ENCODE measurements around the gene EIF2D.
"Not testable (repeated sequence)": the region's sequence is repeated elsewhere in the genome, so short reads cannot be mapped to it uniquely, and the experiment has no call there.

The EIF2D gene

DNA sequence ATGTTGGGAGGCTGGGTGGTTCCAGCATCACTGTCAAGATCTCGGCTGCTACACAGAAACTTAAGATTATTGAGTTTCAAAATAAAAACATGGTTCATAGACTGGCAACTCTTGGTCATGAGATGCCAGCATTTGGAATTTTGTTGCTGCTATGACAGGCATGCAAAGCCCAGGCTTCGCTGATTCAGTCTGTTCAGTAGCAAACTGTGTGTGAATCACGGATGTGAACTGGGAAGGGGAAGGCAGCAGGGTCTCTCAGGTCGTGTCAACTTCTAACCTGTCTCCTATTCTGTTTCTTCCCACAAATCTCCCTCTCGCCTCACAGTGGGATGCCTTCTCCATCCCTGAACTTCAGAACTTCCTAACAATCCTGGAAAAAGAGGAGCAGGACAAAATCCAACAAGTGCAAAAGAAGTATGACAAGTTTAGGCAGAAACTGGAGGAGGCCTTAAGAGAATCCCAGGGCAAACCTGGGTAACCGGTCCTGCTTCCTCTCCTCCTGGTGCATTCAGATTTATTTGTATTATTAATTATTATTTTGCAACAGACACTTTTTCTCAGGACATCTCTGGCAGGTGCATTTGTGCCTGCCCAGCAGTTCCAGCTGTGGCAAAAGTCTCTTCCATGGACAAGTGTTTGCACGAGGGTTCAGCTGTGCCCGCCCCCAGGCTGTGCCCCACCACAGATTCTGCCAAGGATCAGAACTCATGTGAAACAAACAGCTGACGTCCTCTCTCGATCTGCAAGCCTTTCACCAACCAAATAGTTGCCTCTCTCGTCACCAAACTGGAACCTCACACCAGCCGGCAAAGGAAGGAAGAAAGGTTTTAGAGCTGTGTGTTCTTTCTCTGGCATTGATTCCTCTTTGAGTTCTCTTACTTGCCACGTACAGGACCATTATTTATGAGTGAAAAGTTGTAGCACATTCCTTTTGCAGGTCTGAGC lies 25.5 kb downstream of the EIF2D start:
- no peak for DNase-seq (ENCODE audit: low read depth)

DNA sequence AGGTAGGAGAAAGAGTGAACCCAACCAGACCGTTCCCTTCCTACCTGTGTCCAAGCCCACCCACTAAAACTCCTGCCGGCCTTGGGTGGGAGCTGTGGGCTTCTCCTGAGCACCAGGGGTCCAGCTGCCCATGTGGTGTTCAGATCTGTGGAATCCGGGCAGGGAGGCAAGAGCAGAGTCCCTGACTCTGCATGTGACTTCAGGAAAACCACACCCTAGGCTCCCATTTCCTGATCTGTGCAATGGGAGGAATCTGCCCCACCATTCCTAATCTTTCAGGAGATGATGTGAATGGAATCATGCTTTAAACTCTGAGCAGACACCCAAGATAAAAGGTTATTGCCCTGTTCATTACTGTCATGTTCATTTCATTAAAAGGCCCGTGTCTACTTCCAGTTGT lies 27.6 kb downstream of the EIF2D start:
- DNase-seq (ENCODE audit: low read depth): no peak

DNA sequence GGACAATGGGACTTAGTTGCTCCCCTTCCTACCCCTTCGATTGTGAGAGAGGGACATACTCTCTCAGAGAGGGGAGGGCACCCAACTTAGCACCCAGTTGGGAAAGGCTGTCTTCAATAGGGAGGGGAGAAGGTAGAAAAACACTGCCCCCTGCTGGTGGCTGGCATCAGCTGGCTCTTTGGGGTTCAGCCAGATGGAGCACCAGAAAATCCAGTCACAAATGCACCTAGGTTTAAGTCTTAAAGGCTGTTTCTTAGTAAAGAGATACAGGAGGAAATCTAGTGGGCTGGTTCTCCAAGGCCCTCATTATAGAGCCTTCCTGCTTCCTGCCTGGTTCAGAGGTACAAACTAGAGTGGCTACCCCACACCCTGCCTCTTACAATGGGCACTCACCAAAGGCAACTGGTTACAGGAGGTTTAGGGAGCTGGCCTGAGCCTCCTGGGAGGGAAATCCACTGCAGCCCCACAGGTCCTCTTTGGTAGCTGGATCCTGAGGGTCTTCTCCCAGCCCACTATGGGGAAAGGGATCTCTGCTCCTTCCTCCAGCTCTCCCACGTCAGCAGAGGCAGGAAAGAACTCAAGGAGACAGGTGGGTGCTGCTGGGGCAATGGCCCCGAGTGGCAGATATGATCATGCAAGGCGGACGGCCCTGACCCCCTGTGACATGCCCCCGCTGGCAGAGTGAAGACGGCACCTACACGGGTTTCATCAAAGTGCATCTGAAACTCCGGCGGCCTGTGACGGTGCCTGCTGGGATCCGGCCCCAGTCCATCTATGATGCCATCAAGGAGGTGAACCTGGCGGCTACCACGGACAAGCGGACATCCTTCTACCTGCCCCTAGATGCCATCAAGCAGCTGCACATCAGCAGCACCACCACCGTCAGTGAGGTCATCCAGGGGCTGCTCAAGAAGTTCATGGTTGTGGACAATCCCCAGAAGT lies 28.3 kb downstream of the EIF2D start:
- no peak for DNase-seq (ENCODE audit: low read depth)

DNA sequence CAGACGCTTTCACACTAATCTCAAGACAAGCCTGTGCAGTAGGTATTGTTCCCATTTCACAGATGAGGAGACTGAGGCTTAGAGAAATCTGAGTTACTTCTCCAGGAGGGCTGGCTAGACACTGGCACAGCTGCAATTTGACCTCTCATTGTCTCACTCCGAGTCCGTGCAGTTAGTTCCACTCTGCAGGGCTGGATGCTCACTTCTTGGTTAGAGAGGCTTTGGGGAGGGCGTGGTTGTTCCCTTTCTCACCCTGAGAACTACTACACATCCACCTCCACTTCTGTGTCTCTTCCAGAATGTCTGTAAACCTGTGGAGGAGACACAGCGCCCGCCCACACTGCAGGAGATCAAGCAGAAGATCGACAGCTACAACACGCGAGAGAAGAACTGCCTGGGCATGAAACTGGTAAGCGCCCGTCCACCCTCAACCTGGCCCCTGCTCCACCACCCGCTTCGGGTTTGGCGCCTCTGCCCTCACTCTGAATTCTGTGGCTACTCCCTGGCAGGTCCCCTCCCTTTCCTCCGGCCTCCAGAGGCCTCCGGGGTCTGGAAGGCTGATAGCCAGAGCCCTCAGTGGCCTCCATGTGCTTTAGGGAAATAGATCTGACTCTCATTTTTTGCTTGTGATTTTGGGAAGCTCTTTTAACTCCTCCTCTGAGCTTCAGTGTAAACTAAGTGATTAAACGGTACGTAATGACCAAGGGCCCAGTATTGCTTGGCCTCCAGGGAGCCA lies 29.1 kb downstream of the EIF2D start:
- DNase-seq (ENCODE audit: low read depth): no peak

DNA sequence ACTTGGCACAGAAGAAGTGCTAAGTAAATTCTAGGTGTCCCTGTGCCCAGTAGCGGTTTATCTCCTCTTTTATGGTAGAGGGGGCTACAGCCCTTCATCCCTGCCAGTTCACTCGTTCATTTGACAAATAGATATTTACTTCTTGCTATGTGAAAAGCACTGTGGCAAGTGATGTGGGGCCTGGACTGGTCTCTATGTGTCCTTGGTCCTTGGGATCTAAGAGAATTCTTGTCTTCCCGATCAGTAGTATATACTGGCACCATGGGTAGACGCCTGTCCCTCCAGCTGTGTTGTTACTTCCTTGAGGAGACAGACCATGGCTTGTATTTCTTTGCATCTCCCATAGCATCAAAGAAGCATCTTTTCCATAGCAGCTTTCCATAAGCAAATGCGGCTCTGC lies 29.7 kb downstream of the EIF2D start:
- no peak for DNase-seq (ENCODE audit: low read depth)

DNA sequence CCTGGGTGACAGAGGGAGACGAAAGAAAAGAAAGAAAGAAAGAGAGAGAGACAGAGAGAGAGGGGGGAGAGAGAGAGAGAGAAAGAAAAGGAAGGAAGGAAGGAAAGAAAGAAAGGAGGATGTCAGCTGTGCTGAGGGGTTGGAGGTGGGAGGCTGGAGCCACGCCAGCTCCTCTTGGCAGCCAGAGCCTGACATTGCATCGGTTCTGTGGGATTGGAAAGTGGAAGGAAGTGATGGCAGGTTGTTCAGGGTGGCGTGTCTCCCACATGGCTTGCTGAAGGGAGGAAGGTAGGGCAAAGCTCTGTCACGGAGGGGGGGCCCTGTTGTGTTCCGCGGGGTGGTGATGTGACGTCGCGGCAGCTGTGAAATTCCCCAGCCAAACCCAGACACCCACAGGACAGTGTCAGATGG lies 30.7 kb downstream of the EIF2D start:
- no peak for DNase-seq (ENCODE audit: low read depth)

DNA sequence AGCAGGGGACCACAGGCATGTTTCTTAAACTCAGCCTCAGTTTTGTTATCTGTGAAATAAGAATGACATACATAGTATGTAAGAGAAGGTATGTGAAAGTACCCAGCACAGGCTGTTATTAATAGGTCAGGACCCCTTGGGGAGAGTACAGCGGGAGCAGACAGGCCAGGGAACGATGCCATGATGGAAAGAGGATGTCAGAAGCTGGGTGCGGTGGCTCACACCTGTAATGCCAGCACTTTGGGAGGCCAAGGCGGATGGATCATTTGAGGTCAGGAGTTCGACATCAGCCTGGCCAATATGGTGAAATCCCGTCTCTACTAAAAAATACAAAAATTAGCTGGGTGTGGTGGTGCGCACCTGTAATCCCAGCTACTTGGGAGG lies 31.2 kb downstream of the EIF2D start:
- not testable (repeated sequence) for DNase-seq (ENCODE audit: low read depth)

DNA sequence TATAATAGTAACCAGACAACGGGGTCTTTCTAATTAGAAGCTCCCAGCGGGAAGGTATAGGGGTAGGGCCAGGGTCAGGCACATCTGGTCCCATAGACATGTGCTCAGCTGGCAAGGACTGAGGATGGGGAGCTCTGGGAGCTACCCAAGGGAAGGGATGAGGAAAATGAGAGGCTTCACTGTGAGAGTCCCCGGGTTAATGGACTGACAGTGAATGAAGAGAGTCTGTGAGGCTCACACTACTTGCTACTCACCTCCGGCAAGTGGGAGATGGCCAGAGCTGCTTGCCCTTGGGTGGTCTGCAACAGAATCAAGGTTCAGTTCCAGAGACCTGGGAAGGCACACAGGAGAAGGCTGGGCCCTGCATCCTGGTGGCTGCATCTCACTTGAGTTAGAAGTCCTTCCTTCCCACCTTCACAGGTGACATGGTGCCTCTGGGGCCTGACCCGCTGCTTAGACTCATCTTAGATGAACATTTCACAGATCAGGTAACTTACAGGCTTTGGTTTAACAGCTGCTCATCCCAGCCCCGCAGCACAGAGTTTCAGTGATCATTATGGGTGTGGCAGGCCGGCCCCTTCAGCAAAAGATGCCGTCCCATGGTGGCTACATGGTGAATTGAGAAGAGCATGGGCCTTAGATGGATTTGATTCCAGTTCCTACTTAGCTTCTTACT lies 31.7 kb downstream of the EIF2D start:
- DNase-seq (ENCODE audit: low read depth): no peak

DNA sequence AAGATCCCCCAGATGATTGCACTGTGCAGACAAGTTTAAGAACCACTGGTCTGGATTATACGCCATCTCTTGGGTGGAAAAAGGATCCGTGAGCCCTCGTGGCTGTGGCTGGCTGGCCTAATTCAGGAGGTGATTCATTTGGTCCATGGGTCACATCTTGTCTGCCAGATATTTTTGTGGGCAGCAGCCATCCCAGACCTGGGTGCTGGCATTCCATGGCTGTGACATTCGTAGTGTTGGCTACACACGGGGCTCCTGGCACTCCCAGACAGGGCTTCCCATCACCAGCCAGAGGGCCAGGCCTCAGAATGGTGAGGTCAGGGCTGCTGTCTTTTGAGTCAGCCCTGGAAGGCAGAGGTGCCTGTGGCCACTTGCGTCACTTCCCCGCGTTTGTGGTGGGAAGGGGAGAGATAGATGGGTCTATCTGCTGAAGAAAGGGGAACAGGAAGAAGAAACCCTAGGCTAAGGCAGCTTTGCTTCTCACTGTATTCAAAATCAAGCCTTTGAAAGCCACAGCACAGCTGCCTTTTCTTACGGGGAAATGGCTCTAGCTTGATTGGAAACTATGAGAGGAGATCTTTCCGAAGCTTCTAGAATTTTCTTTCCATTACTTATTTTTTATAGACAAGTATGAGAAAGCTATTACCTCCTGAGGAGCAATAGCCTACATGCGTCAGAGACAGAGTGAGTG lies 32.4 kb downstream of the EIF2D start:
- peak; percentile 53 for DNase-seq (ENCODE audit: low read depth)

DNA sequence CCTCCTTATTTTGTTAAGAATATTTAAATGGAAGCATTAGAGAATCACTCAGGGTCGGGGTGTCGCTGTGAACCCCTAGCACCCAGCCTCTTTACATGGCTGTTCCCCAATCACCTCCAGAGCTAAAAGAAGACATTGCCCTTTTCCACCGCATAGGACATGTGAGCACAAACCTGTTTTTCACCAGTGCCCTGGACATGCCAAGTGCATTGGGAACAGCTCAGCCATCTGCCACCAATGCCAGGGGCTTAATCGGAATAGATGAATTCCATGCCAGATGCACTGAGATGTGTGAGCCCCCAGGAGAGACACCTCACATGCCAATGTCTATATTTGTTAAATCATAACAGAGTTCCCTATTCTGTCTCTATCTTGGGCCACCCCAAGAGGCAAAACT lies 33.3 kb downstream of the EIF2D start:
- DNase-seq (ENCODE audit: low read depth): no peak

DNA sequence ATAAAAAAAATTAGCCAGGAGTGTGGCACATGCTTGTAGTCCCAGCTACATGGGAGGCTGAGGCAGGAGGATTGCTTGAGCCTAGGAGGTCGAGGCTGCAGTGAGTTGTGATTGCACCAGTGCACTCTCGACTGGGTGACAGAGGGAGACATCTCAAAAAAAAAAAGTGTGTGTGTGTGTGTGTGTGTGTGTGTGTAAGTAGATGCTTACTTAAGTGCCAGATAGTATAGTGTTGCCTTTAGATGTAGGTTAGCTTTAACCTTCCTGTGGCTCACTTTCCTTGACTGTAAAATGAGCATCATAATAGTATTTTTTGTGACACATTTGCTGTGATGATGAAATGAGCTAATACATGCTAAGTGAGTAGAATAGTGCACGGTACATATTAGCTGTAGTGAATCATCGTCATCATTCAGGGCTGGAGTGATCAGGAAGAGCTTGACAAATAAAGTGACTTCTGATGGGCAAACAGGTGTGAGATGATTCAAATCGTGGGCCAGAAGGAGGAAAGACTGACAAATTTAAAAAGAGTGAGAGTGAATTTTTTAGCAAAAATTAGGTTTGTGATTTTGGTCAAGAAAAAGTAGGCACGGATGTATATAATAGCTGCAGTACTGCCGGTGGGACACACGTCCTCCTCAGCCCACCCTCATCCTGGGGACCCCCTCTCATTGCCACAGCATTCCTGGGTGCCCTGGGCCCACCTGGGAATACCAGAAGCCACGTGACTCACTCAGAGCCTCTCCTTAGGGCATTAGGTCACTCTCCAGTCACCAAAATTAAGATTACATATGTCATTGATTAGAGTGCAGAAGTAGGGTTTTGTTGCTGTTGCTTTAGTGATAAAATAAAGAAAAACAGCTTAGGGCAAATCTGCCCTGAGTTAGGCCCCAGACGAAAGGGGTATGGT lies 33.9 kb downstream of the EIF2D start:
- DNase-seq (ENCODE audit: low read depth): no peak

DNA sequence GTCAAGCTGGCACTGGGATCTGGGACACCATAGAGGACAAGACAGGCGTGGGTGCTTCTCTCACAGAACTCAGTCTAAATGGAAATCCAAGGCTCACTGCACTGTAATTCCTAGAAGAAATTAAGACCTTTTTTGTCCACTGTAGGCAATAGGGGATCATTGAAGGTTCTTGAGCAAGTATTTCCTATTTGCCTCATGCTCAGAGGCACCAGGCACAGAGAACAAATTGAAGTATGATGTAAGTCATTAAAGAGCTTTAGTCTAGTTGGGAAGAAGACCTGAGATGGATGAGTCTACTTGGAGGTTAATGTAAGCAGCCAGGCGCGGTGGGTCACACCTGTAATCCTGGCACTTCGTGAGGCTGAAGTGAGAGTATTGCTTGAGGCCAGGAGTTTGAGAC lies 34.6 kb downstream of the EIF2D start:
- no peak for DNase-seq (ENCODE audit: low read depth)

DNA sequence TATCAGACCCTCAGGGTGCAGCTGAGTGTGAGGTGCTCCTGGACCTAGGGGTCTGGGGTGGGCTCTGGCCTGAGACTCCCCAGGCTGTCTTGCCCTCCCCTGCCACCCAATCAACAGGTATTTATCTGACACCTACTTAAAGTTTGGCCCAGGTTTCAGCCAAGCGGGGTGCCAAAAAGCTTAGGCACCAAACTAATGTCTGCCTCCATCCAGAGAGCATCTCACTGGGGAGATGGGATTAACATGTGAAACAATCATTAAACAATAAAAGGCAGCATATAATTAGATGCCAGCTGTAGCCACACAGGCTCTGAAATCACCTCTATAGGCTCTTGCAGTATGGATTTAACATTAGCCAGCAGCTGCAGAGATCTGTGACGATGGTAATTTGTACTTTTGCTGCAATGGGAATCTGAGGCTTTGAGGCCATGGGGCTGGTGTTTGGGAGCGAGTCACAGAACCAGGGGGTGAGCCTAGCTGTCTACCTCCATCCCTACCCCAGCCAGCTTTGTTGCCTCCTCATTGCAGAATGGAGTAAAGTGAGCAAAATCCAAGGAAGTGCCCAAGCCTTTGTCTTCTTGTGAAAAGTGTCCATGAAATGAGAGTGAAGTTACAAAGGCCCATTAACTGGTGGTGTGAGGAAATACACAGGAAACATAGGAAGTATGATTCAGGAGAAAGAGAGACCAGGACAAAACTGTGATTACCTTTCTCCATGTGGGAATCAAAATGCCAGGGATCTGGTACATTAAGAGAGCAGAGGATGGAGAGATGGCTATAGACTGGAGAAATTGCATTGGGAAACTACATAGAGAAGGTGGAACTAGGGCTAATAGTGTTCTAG lies 36.1 kb downstream of the EIF2D start:
- no peak for DNase-seq (ENCODE audit: low read depth)

DNA sequence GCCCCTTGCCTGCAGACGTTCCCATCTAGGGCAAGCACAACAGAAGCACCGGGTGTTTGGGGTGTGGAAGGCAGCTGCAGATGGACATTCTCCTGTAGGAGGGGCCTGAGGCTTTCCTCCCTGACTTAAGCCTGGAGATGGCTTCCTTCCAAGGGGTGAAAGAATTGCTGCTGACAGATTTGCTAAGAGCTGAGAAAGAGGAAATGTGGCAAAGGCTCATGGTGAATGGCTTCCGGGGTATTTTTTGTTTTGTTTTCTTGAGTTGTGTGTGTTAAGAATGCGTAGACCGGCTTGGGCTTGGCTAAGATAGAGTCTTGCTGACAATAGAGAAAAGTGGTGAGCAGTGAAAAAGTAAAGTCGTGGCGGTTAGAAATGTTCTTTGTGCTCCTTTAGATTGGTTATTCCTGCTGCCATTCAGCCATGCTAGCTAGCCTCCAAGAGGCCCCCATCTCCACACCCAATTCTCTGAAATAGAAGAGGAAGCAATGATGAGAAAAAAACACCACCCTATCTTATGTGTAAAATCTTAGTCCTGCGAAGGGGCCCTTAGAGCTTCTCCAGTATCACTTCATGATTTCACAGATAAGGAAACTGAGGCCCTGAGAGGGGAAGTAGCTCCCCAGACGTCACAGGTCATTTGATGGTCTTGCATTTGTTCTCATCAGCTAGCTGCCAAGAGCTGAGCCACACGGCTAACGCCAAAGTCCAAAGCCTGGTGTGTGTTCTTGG lies 36.9 kb downstream of the EIF2D start:
- peak; percentile 65 for DNase-seq (ENCODE audit: low read depth)

DNA sequence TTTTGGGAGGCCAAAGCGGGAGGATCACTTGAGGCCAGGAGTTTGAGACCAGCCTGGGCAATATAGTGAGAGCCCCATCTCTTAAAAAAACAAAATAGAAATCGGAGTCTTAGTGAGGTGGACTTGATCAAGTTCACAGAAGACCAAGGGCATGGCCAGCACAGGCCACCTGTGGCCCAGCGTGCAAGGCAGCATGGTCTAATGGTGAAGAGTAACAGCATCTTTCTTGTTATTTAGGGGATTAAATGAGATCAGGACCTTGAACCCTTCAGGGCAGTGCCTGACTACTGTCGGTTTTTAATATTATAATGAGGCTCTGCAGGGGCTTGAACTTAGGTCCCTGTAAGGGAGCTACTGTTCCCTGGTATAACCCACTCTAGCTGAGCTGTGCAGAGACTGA lies 38.5 kb downstream of the EIF2D start:
- no peak for DNase-seq (ENCODE audit: low read depth)

DNA sequence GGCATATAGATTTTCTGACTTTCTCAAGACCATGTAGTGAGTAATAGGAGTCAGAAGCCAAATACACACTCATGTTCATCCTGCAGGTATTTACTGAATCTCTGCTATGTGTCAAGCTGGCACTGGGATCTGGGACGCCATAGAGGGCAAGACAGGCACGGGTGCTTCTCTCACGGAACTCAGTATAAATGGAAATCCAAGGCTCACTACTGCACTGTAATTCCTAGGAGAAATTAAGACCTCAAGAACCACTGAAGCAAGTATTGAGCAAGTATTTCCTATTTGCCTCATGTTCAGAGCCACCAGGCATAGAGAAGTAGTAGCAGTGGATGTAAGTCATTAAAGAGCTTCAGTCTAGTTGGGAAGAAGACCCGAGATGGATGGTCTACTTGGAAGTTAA lies 38.9 kb downstream of the EIF2D start:
- DNase-seq (ENCODE audit: low read depth): no peak

DNA sequence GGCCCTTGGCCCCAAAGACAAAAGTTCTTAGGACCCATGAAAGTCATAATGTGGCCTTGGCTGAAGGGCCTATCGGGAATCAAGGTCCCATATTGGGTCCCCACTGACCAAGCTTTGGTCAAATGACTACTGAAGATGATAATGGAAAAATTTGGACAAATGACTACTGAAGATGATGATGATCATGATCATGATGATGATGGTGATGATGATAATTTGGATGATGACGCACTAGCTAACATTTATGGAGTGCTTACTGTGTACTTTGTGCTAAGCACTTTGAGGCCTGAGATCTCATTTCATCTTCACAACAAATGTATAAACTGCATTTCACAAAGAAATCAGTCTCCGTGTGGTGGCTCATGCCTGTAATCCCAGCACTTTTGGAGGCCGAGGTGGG lies 39.4 kb downstream of the EIF2D start:
- DNase-seq (ENCODE audit: low read depth): no peak

DNA sequence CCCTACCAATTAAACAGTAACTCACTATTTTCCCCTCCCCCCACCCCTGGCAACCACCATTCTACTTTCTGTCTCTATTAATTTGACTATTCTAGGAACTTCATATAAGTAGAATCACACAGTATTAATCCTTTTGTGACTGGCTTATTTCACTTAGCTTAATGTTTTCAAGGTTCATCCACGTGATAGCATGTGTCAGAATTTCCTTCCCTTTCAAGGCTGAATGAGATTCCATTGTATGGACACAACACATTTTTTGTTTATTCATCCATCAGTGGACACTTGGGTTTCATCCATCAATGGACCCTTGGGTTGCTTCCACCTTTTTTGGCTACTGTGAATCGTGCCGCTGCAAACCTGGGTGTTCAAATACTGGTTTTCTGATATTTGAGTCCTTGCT lies 41.7 kb downstream of the EIF2D start:
- DNase-seq (ENCODE audit: low read depth): no peak

All from GM04503 (cell line).